NCI-H1105 treated with DMSO at 0.1 percent for 48 hours (cell line): ENCODE results near the gene RLBP1.

Experiments used
- DNase-seq: peaks from one replicate; lab custom pipeline; 2025; lab: John Stamatoyannopoulos, UW

The RLBP1 gene

DNA sequence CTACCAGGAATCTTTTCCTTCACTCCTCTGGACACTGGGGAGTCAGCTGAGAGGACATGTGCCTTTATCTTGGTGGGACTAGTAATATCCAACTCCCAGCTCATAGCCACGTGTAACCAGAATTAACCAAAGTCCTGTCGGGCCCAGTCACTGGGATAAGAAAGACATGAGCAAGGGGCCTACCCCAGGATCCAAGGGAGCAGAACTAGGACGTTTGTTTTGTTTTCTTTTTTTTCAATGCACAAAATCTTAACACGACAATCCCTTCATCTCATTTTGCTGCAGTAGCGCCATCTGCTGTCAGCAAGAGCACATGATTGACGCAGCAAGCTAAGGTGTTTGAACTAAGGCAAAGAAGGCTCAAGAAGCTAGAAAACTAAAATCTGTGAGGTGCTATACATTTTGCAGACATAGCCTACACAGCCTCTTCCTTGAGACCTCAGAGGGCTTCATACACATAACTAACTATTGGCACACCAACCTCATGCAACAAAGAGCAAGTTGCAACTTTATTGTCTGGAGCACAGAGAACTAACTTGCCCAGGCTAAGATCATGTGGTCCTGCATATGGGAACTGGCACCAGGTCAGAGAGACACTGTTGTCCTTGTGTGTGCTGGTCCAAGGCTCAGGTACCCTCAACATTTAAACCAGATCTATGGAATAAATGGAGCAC is 43.6 kb downstream of the RLBP1 start:
- DNase-seq = peak; percentile 8

DNA sequence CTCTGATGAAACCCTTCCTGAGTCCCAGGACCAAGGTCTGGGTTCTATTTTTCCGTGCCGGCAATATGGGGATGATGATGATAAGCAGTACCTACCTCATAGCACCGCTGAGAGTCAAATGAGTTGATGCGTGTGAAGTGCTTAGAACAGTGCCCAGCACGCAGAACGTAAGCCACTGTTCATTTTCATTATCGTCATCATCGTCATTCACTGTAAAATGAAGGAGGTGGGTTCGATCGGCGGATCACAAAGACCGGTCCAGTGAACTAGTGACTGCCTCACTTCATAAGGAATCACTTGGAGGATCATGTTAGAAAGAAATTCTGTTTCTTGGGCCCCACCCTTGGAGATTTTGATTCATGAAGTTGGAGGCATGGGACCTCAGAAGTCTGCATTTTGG is 44.3 kb downstream of the RLBP1 start:
- no peak for DNase-seq

DNA sequence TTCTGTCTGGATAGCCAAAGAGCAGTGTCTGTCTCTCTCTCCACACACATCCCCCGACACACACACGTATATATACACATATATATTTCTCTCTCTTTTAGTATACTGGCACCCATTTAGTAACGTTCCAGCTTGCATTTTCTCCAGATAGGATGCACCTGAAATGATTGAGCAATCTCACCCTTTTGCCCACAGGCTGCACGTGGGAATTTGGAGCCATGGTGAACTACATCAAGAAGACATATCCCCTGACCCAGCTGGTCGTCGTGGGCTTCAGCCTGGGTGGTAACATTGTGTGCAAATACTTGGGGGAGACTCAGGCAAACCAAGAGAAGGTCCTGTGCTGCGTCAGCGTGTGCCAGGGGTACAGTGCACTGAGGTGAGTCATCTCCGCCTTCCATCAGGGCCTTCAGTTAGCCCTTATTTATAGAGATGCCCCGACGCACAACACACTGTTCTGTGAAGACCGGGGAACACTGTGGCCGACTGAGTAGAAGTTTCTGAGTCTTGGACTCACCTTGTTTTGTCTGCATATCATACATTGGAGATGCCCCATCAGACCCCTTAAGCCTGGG is 45.7 kb downstream of the RLBP1 start:
- no peak for DNase-seq

DNA sequence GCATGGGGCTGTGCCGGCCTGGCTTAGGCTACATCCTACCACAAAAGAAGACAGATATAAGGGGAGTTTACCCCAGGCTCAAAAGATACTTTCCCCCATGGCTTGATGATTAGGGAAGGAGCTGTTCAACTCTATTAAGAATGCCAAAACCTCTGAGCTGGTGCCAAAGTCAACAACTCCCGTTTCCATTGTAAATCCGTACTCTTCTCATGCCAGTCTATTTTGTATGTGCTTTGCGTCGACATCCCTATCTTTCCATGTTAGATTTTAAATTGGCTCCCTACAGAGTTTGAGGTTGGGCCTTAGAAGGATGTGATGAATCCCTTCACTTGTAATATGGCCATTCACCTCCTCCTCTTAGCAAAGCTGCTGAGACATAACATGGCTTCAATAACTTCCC is 46.9 kb downstream of the RLBP1 start:
- DNase-seq = peak; percentile 10

DNA sequence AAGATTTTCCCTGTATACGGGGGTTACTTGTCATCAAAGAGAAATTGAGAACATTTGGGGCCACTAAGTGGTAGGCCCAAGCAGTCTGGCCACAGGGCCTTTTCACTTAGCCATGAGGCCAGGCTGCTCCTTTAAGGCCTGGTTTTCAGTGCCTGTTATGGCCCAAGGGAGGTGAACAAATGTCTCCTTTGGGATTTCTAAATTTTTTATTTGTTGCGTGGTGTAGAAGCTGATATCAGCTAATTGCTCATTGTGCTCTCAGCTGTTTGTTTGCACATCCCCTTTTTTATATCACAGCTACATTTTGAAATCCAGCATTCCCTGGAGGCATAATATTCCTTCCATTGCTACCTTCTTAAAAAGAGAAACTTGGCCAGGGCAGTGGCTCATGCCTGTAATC is 48.5 kb downstream of the RLBP1 start:
- no peak for DNase-seq

DNA sequence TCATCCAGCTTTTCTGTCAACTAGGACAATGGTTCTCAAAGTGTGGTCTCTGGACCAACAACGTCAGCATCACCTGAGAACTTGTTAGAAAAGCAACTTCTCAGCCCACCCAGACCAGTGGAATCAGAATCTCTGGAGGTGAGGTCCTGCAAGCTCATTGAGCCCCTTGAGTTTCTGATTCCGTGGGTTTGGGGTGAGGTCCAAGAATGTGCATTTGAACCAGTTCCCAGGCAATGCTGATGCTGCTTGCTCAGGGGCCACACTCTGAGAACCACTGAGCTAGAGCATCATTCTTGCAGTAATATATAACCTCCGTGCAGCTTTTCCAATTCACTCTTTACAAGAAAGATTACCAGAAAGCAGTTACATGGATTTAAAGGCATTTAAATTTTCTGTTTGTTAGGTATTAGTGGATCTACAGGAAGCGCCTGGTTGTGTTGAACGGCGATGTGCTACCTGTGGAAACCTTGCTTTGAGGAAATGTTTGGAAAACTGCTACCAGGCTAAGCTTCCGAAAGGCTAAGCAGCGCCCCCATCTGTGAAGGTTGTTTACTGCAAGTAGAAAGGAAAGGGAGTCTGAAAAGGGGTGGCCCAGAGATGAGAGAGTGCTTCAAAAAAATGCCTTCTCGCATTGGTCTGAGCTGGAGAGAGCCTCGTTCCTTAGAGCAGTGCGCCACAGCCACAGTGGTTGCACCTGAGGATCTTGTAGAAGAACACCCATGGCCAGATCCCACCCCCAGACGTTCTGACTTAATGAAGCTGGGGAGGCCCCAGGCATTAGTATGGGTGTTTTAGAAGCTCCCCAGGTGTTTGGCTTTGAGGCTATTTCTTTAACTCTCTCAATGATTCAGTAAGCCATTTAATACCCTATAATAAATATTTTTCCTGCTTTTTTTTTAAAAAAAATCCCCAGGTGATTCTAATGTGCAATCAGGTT is 50.0 kb downstream of the RLBP1 start:
- peak; percentile 0 for DNase-seq

DNA sequence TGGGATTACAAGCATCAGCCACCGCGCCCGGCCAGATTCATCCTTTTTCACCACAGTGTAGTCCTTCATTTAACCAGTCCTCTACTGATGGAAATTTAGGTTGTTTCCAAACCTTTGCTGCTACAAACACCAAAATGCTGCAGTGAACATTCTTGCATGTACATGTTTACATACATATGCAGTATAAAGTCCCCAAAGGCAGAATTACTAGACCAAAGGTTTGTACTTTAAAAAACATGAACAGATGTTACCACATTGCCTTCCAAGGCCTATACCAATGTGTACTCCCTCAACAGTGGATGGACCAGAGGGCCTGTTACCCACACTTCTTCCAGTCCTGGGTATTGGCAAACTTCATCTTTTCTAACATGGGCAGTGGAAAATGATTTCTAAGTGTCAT is 51.0 kb downstream of the RLBP1 start:
- no peak for DNase-seq

DNA sequence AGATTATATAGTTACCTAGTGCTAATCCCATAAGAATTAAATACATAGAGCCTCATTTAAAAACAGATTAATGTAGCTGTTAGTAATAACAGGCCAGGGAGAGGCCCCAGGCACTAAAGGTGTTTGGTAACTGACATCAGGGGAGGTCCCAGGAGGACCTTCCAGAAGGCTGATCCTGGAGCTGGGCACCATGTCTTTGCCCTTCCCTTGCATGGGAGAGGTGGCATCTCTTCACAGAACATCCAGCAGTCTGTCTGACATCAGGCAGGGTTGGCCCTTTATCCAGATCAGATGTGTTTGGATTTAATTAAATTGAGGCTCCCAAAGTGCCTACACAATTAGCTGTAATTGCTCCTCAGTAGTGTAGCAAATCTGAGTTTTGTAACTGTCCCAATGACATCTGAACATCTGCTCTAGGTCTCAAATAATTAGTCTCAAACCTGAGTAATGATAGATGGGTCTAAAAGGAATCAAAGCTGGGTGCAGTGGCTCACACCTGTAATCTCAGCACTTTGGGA is 53.0 kb downstream of the RLBP1 start:
- DNase-seq = no peak

DNA sequence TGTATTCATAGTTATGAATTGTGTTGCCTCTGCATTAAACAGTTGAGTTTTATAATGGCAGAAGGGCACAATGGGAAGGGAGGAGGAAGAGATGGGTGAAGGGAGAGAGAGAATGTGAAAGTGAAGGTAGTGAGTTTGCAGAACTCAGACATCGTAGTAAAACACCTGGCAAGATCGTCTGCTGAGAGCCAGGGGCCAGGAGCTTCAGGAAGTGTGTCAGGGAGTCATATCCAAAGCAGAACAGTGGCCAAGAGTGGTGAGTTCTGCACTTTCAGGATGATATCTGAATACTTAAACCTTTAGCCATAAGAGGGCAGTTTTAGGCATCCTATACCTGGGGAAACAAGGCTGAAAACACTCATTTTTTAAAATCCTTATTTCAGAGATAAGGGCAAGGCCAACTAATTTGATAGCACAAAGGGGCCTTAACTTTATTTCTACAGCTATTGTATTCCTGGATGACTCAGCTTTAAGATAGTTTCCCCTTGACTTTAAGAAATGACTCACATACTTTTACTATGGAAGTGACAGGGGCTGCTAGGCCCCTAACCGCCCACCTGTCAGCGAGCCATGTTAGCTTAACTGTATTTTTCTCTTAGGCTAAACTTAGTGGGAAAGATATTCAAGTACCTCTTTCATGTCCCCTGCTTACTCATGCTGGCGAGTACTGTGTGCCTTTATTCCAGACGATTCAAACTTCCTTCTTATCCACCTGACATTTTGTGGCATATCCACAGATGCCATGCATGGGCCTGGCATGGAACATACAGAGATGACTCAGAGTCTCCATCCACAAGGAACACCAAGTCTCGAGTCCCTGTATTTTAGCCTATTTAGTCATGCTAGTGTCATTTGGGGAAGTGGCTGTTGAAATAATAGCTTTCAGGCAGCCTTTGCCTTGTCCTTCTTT is 53.9 kb downstream of the RLBP1 start:
- DNase-seq = no peak

DNA sequence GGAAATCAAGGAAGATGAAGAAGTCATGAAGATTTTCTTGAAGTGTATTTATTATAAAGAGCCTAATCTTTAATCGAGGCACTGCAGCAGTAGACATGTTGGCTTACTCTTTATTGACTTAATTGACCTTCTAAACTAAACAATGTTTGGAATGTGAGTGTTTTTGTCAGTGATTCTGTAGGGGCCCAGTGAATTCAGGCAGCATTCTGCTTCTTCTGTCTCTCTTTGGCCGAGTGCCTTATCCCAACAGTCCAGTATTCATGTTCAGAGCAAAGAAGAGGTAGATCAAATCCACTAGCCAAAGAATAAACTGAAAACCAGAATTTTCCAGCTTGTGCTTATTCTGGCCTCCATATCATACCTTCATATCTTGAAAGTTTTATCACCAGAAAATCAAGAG is 55.7 kb downstream of the RLBP1 start:
- DNase-seq = no peak

DNA sequence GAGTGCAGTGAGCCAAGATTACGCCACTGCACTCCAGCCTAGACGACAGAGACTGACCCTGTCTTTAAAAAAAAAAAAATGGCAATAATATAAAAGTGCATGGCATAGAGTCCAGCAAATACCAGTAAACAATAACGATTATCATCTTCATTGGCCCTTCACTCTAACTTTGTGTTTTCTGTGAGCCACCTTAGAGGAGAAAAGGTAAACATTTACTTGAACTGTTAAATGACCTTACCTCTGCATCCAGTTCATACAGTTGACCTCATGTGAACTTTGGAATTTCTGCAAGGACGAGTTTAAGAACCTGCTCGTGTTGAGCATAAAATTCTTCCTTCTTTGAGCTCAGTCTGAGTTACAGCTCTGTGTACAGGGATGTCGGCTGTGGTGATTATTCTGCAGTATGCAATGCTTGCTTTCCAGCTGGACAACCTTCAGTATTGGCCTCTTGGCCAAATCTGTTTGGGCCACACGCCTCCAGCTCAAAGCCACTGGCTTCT is 56.6 kb downstream of the RLBP1 start:
- DNase-seq = no peak

DNA sequence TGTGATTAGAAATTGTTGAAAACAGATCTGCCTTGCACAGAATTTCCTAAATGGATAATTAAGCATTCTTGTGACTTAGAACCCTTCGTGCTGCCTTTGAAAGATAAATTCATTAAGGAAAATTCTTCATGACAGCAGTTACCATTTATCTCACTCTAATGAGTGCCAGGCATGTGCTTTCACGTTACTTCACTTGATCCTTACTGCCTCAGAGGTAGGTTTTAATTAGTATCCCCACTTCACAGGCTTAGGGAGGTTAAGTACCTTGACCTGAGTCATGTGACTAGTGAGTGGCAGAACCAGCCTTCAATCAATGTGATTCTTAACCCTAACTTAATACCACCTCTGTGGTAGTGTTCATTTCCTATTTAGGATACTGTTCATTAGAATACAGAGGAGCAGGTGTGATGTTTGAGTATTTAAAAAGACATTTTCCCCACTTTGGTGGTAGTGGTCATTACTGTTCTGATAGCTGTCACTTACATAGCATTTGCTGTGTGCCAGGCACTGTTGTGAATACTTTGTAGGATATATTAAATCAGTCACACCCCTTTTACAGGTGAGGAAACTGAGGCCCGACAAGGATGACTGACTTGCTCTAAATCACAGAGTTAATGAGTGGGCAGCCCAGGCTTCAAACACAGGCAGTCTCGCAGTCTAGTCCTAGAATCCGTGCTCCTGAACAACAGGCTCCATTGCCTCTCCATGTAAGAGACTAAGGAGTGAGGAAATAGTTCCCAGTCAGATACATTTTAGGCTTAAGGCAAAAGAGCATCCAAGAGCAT is 57.9 kb downstream of the RLBP1 start:
- peak; percentile 14 for DNase-seq

DNA sequence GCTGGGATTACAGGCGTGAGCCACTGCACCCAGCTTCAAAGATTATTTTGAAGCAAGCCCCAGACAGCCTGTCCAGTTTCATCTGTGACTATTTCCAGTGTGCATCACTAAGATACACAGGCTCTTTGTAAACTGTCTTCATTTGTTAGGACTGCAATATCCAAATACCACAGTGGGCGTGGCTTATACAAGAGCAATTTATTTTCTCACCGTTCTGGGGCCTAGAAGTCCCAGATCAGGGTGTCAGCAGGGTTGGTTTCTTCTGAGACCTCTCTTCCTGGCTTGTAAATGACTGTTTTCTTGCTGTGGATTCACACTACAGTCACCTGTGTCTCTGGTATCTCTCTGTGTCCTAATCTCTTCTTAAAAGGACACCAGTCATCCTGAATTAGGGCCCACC is 59.7 kb downstream of the RLBP1 start:
- no peak for DNase-seq
